Adrenal gland (tissue), 5 donors: ENCODE measurements around the gene TBC1D14.

Experiments used
- CTCF ChIP-seq, 6 experiments: fragments of 450-650 bp in 4 of 6; fragments of 200-600 bp in 2 of 6; sonication (generic) in 1 of 6; IDR thresholded peaks; 1 replicate in 5 of 6; 2 replicates in 1 of 6; pipeline versions ENCODE4 v1.5.1 to v1.8.0; 2016 to 2021; ENCODE audit warnings: antibody characterized with exemption in 6 of 6, mild to moderate bottlenecking in 2 of 6, moderate library complexity in 1 of 6
- POLR2A ChIP-seq, 2 donors: fragments of 450-650 bp; IDR thresholded peaks; one replicate each; pipeline ENCODE4 v1.6.1; 2017; ENCODE audit warnings: antibody characterized with exemption in 2 of 2, mild to moderate bottlenecking in 2 of 2, moderate library complexity in 1 of 2
- donor health status: DM: no; HTN: no; CAD: no.

GRCh38 chr4:6929812-6930464, 20.3 kb downstream of the TBC1D14 start:
- no peak for TF ChIP-seq POLR2A (IDR thresholded peaks at IDR 0.05)
- no peak for TF ChIP-seq CTCF (IDR thresholded peaks at IDR 0.05)
